Activated CD8-positive, alpha-beta memory T cell treated with anti-CD3 and anti-CD28 coated beads, Interleukin-2, amount 50 U/mL, for 48 hours (primary cell): Measurements from ENCODE around the gene CGB7.
A peak's percentile ranks its signal among the peaks of the same experiment; 100 is the strongest.
"Not testable (repeated sequence)": the region's sequence is repeated elsewhere in the genome, so short reads cannot be mapped to it uniquely, and the experiment has no call there.

Experiments
- DNase-seq: peaks from one replicate; pipeline ENCODE4 v3.0.0-alpha.2; 2020

The CGB7 gene

GRCh38 chr19:49039736-49040135, 17.8 kb downstream of the CGB7 start:
- not testable (repeated sequence) for DNase-seq

GRCh38 chr19:49038557-49039276, 18.8 kb downstream of the CGB7 start:
- DNase-seq: not testable (repeated sequence)

GRCh38 chr19:49038111-49038510, 19.4 kb downstream of the CGB7 start:
- not testable (repeated sequence) for DNase-seq

GRCh38 chr19:49036815-49037214, 20.7 kb downstream of the CGB7 start, which contains the start of gene CGB1:
Gene CGB1 (minus strand): TSS chr19:49036895. CDS start chr19:49036711, 184 bp downstream.
- peak; percentile 83 for DNase-seq

- DNase-seq: peak; percentile 93
Observed at GRCh38 chr19:49031642-49032301, 25.8 kb downstream of the CGB7 start, which contains the start of gene CGB2. Gene CGB2 (plus strand): TSS chr19:49031890. CDS start chr19:49032096, 206 bp downstream.

GRCh38 chr19:49030323-49030722, 27.2 kb downstream of the CGB7 start:
- not testable (repeated sequence) for DNase-seq

GRCh38 chr19:49029749-49030148, 27.8 kb downstream of the CGB7 start:
- not testable (repeated sequence) for DNase-seq

GRCh38 chr19:49028686-49029085, 28.9 kb downstream of the CGB7 start:
- not testable (repeated sequence) for DNase-seq

GRCh38 chr19:49025599-49025998, 31.9 kb downstream of the CGB7 start:
- not testable (repeated sequence) for DNase-seq

- not testable (repeated sequence) for DNase-seq
Observed at GRCh38 chr19:49025088-49025487, 32.5 kb downstream of the CGB7 start.

- not testable (repeated sequence) for DNase-seq
Observed at GRCh38 chr19:49024233-49024632, 33.3 kb downstream of the CGB7 start, which contains the start of gene CGB3. Gene CGB3 (minus strand): TSS chr19:49024333. CDS start chr19:49023971, 362 bp downstream.

- no peak for DNase-seq
Observed at GRCh38 chr19:49022116-49022515, 35.4 kb downstream of the CGB7 start.

GRCh38 chr19:49020931-49021895, 36.3 kb downstream of the CGB7 start:
- DNase-seq: no peak

GRCh38 chr19:49020342-49020741, 37.2 kb downstream of the CGB7 start:
- no peak for DNase-seq

GRCh38 chr19:49019242-49019932, 38.2 kb downstream of the CGB7 start:
- peak; percentile 85 for DNase-seq

GRCh38 chr19:49018388-49019241, 38.9 kb downstream of the CGB7 start:
- DNase-seq: peak; percentile 67

- peak; percentile 84 for DNase-seq
Observed at GRCh38 chr19:49017666-49018351, 39.7 kb downstream of the CGB7 start.

- DNase-seq: no peak
Observed at GRCh38 chr19:49017041-49017665, 40.4 kb downstream of the CGB7 start, which contains the start of gene LHB. Gene LHB (minus strand): TSS chr19:49017091. CDS start chr19:49017081, 10 bp downstream.

- no peak for DNase-seq
Observed at GRCh38 chr19:49016067-49016839, 41.3 kb downstream of the CGB7 start.
